ENCODE results near the gene TASP1.

Gene TASP1, protein sequence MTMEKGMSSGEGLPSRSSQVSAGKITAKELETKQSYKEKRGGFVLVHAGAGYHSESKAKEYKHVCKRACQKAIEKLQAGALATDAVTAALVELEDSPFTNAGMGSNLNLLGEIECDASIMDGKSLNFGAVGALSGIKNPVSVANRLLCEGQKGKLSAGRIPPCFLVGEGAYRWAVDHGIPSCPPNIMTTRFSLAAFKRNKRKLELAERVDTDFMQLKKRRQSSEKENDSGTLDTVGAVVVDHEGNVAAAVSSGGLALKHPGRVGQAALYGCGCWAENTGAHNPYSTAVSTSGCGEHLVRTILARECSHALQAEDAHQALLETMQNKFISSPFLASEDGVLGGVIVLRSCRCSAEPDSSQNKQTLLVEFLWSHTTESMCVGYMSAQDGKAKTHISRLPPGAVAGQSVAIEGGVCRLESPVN

DNA sequence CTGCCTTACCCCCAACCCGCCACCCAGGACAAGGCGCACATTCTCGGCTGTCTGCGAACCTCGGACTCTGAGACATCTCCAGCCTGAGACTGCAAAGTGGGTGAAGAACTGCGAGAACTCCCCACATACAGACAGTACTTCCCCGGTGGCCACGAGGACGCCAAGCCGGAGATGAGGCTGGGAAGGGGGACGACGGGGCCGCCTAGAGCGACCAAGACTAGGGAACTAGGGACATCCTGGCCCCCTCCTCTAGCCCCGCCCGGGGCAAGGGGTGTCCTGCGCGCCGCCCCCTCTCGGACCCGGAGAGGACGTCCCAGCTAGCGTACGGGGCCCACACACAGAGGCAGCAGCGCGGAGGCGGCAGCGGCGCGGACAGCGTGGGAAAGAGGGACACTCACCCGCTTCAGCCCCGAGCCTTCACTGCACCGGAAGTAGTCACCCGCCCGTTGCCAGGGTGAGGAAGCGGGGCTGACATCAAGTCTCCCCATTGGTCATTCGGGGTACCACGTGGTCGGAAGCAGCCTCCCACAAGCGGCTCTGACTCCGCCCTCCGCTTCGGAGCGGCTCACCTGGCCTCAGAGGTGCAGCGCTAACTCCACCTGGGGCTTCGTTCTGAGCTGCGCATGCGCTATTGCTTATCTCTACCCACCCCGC lies at the start of gene TASP1:
TASP1 (minus strand) TSS at position 437 of the 654 bp plus-strand sequence. CDS start 8,854 bp downstream, outside the sequence.
- Histone ChIP-seq H3K4me3 (ENCODE audit: insufficient read depth, low read length, poor library complexity, severe bottlenecking) (peak within 1 kb of the TSS; percentile 88), H3K79me2 (ENCODE audit: insufficient read depth, low read length) (peaks cover 28% of the 10 kb centered on the region), H3F3A (ENCODE audit: insufficient read depth) (no peaks in the 10 kb centered on the region), H3K4me2 (ENCODE audit: low read depth, low read length, poor library complexity, severe bottlenecking) (peak within 1 kb of the TSS; percentile 91), H3K27me3 (ENCODE audit: low read length) (no peaks in the 10 kb centered on the region), H2AFZ (ENCODE audit: low read depth, low read length, severe bottlenecking) (peak within 1 kb of the TSS; percentile 100), H4K20me1 (ENCODE audit: low read depth, low read length) (no peaks in the 10 kb centered on the region), H3K9me3 (ENCODE audit: insufficient read depth, low read length) (no peaks in the 10 kb centered on the region), H3K27ac (ENCODE audit: low read depth, low read length) (no peak within 1 kb of the TSS), H3K36me3 (ENCODE audit: low read length) (no peaks in the 10 kb centered on the region), H3K9me2 (replicated peaks; ENCODE audit: insufficient read depth, low read length) (no peaks in the 10 kb centered on the region), H3K9ac (ENCODE audit: low read length) (peak within 1 kb of the TSS; percentile 79)
- no peak for TF ChIP-seq EZH2phosphoT487 (conservative IDR thresholded peaks at IDR 0.05; ENCODE audit: low read length)
- TF ChIP-seq, protein P1, sequence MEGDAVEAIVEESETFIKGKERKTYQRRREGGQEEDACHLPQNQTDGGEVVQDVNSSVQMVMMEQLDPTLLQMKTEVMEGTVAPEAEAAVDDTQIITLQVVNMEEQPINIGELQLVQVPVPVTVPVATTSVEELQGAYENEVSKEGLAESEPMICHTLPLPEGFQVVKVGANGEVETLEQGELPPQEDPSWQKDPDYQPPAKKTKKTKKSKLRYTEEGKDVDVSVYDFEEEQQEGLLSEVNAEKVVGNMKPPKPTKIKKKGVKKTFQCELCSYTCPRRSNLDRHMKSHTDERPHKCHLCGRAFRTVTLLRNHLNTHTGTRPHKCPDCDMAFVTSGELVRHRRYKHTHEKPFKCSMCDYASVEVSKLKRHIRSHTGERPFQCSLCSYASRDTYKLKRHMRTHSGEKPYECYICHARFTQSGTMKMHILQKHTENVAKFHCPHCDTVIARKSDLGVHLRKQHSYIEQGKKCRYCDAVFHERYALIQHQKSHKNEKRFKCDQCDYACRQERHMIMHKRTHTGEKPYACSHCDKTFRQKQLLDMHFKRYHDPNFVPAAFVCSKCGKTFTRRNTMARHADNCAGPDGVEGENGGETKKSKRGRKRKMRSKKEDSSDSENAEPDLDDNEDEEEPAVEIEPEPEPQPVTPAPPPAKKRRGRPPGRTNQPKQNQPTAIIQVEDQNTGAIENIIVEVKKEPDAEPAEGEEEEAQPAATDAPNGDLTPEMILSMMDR (IDR thresholded peaks at IDR 0.05; ENCODE audit: insufficient read depth, low read length, poor library complexity, severe bottlenecking): no peak

DNA sequence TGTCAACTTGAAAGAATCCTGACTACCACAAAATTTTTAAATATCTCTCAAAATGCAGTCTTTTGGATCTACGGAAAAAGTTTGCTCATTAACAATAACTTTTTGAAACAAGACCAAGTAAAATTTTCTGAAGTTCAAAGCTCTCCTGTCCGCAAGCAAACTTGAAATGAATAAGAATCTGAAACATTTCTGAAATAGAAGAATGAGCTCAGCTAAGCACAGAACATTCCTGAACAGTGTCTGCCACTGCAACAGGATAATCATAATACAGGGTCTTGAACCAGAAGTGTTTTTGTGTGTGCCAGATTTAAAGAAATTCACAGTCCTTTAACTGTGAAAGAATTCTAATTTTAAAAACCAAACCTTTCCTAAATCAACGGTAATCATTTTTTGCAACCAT lies 49.1 kb upstream of the TASP1 start:
- no peaks in the 10 kb centered on the region for H3F3A ChIP-seq (ENCODE audit: insufficient read depth)
- no peaks in the 10 kb centered on the region for H3K27me3 ChIP-seq (ENCODE audit: low read length)
- H3K79me2 ChIP-seq (ENCODE audit: insufficient read depth, low read length): no peaks in the 10 kb centered on the region
- no peak overlapping the region for H3K9ac ChIP-seq (ENCODE audit: low read length)
- no peak overlapping the region for H3K4me3 ChIP-seq (ENCODE audit: insufficient read depth, low read length, poor library complexity, severe bottlenecking)
- H2AFZ ChIP-seq (ENCODE audit: low read depth, low read length, severe bottlenecking): no peak overlapping the region
- H4K20me1 ChIP-seq (ENCODE audit: low read depth, low read length): no peaks in the 10 kb centered on the region
- H3K36me3 ChIP-seq (ENCODE audit: low read length): no peaks in the 10 kb centered on the region
- no peak for TF ChIP-seq EZH2phosphoT487 (conservative IDR thresholded peaks at IDR 0.05; ENCODE audit: low read length)
- TF ChIP-seq, protein P1 (IDR thresholded peaks at IDR 0.05; ENCODE audit: insufficient read depth, low read length, poor library complexity, severe bottlenecking): no peak
- H3K4me2 ChIP-seq (ENCODE audit: low read depth, low read length, poor library complexity, severe bottlenecking): no peak overlapping the region
- H3K9me3 ChIP-seq (ENCODE audit: insufficient read depth, low read length): no peaks in the 10 kb centered on the region
- no peaks in the 10 kb centered on the region for H3K9me2 ChIP-seq (replicated peaks; ENCODE audit: insufficient read depth, low read length)
- H3K27ac ChIP-seq (ENCODE audit: low read depth, low read length): no peak overlapping the region

DNA sequence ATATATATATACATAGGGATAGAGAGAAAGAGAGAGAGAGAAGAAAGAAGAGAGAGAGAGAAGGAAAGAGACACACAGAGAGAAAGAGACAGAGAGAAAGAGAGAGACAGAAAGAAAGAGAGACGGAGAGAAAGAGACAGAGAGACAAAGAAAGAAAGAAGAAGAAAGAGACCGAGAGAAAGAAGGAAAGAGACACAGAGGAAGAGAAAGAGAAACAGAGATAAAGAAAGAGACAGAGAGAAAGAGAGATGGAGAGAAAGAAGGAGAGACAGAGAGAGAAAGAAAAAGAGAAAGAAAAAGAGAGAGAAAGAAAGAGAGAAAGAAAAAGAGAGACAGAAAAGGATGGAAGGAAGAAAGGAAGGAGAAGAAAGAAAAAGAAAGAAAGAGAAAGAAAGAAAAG lies 46.9 kb upstream of the TASP1 start:
- Histone ChIP-seq H3K27ac (ENCODE audit: low read depth, low read length) (no peak overlapping the region), H3K36me3 (ENCODE audit: low read length) (no peaks in the 10 kb centered on the region), H2AFZ (ENCODE audit: low read depth, low read length, severe bottlenecking) (no peak overlapping the region), H3K27me3 (ENCODE audit: low read length) (no peaks in the 10 kb centered on the region), H3F3A (ENCODE audit: insufficient read depth) (no peaks in the 10 kb centered on the region), H4K20me1 (ENCODE audit: low read depth, low read length) (no peaks in the 10 kb centered on the region), H3K4me3 (ENCODE audit: insufficient read depth, low read length, poor library complexity, severe bottlenecking) (no peak overlapping the region), H3K79me2 (ENCODE audit: insufficient read depth, low read length) (no peaks in the 10 kb centered on the region), H3K4me2 (ENCODE audit: low read depth, low read length, poor library complexity, severe bottlenecking) (no peak overlapping the region), H3K9me3 (ENCODE audit: insufficient read depth, low read length) (no peaks in the 10 kb centered on the region), H3K9me2 (replicated peaks; ENCODE audit: insufficient read depth, low read length) (no peaks in the 10 kb centered on the region), H3K9ac (ENCODE audit: low read length) (no peak overlapping the region)
- TF ChIP-seq, protein P1 (IDR thresholded peaks at IDR 0.05; ENCODE audit: insufficient read depth, low read length, poor library complexity, severe bottlenecking): no peak
- TF ChIP-seq EZH2phosphoT487 (conservative IDR thresholded peaks at IDR 0.05; ENCODE audit: low read length): no peak
